SU-DHL-6 (cell line): ENCODE data around the gene NPM1.

Experiments
- EZH2phosphoT487 ChIP-seq: fragments of 200-600 bp; sonication (generic), shearing (Covaris generic); conservative IDR thresholded peaks from 2 replicates; pipeline ENCODE4 v1.6.1; 2018; ENCODE audit warnings: mild to moderate bottlenecking, antibody characterized with exemption, low read length, moderate library complexity, mixed read lengths
- TF ChIP-seq, protein P1 (sequence below): fragments of 200-600 bp; sonication (generic); IDR thresholded peaks from one replicate; pipeline ENCODE4 v1.5.1; 2017; ENCODE audit warnings: antibody characterized with exemption, mild to moderate bottlenecking, low read length, moderate library complexity; ENCODE audit not compliant: insufficient read depth, poor library complexity, severe bottlenecking

DNA sequence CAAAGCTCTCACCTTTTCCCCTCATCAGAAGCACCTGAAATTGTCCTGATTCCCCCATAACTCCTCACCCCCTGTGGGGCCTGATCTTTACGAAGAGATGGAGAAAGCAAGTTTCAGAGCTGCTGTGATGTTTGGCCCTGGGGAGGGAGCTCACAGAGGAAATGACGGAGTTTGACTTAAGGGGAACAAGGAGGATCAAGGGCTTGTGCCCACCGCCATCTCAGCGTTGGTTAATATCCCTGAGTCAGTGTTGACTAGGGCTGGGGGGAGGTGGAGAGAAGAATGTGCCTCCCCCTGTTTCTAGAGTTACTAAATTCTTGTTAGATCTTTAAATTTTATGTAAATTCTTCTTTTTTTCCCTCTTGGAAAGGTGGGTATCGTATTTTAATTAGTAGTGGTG, 59.6 kb downstream of the NPM1 start:
- TF ChIP-seq, protein P1, sequence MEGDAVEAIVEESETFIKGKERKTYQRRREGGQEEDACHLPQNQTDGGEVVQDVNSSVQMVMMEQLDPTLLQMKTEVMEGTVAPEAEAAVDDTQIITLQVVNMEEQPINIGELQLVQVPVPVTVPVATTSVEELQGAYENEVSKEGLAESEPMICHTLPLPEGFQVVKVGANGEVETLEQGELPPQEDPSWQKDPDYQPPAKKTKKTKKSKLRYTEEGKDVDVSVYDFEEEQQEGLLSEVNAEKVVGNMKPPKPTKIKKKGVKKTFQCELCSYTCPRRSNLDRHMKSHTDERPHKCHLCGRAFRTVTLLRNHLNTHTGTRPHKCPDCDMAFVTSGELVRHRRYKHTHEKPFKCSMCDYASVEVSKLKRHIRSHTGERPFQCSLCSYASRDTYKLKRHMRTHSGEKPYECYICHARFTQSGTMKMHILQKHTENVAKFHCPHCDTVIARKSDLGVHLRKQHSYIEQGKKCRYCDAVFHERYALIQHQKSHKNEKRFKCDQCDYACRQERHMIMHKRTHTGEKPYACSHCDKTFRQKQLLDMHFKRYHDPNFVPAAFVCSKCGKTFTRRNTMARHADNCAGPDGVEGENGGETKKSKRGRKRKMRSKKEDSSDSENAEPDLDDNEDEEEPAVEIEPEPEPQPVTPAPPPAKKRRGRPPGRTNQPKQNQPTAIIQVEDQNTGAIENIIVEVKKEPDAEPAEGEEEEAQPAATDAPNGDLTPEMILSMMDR = no peak
- TF ChIP-seq EZH2phosphoT487 = no peak
